NCI-H2196 treated with DMSO at 0.1 percent for 48 hours (cell line): Measurements from ENCODE around the gene SEMA3G.

Experiments used
- DNase-seq: peaks from one replicate; lab custom pipeline; 2025; ENCODE audit not compliant: unreplicated experiment; lab: John Stamatoyannopoulos, UW

The SEMA3G gene

GRCh38 chr3:52439426-52440248, 5.3 kb downstream of the SEMA3G start:
- no peak for DNase-seq

GRCh38 chr3:52438579-52439425, 6.1 kb downstream of the SEMA3G start:
- no peak for DNase-seq

- no peak for DNase-seq
Measured at GRCh38 chr3:52438104-52438376, 6.9 kb downstream of the SEMA3G start.

GRCh38 chr3:52437326-52438103, 7.4 kb downstream of the SEMA3G start:
- DNase-seq = no peak

- DNase-seq = no peak
Measured at GRCh38 chr3:52436500-52437149, 8.3 kb downstream of the SEMA3G start.

GRCh38 chr3:52435246-52436101, 9.4 kb downstream of the SEMA3G start:
- no peak for DNase-seq

GRCh38 chr3:52434491-52435115, 10.3 kb downstream of the SEMA3G start:
- DNase-seq = no peak

GRCh38 chr3:52433996-52434479, 10.9 kb downstream of the SEMA3G start:
- no peak for DNase-seq

- DNase-seq = no peak
Measured at GRCh38 chr3:52433328-52433995, 11.4 kb downstream of the SEMA3G start.

GRCh38 chr3:52432691-52433141, 12.2 kb downstream of the SEMA3G start:
- no peak for DNase-seq

- DNase-seq = no peak
Measured at GRCh38 chr3:52432225-52432624, 12.7 kb downstream of the SEMA3G start.

- DNase-seq = no peak
Measured at GRCh38 chr3:52431459-52432223, 13.3 kb downstream of the SEMA3G start.

- no peak for DNase-seq
Measured at GRCh38 chr3:52430416-52430810, 14.5 kb downstream of the SEMA3G start.

- no peak for DNase-seq
Measured at GRCh38 chr3:52429779-52430415, 15.0 kb downstream of the SEMA3G start.

- no peak for DNase-seq
Measured at GRCh38 chr3:52429031-52429430, 15.9 kb downstream of the SEMA3G start.

GRCh38 chr3:52428151-52429005, 16.5 kb downstream of the SEMA3G start:
- no peak for DNase-seq

GRCh38 chr3:52423173-52423572, 21.7 kb downstream of the SEMA3G start:
- DNase-seq = no peak
